IMR-90 (cell line): Measurements from ENCODE around the gene NMNAT3. TPM values are rescaled to one million over a fixed set of nuclear protein-coding genes. Genes with fewer than 3 reads are reported as not detected.

Source experiments
- ATAC-seq: fragments of 200-7000 bp; cut with Tn5 transposase; 2 replicates; pipeline ENCODE4 v1.9.1; 2020; ENCODE audit warnings: low read depth, mild to moderate bottlenecking, moderate library complexity
- BruUV-seq: library from RNA; stranded (reverse); fragments of 400-500 nt; replicated peaks from 2 replicates; lab custom pipeline; 2021; lab: Mats Ljungman, UMichigan
- CTCF ChIA-PET: fragments of 300-600 bp; formaldehyde crosslinking; extraction: SDS; loops from one replicate; lab custom pipeline; 2021; ENCODE audit warnings: antibody characterized with exemption; lab: Yijun Ruan, JAX
- POLR2A ChIA-PET: fragments of 300-600 bp; sonication (Branson Sonifier 250); formaldehyde crosslinking; loops from one replicate; lab custom pipeline; 2022; ENCODE audit warnings: antibody characterized with exemption; ENCODE audit not compliant: unreplicated experiment; lab: Charles Lee
- DNase-seq: peaks from one replicate; pipeline ENCODE4 v3.0.0; 2013
- H2AFZ ChIP-seq: replicated peaks from 2 replicates; pipeline ENCODE3; 2013; ENCODE audit warnings: low read length, mild to moderate bottlenecking; ENCODE audit not compliant: poor library complexity
- H2AK5ac ChIP-seq: 2 replicates; pipeline ENCODE4 v1.6.1; 2013; ENCODE audit warnings: low read depth, low read length, inconsistent platforms
- H2AK9ac ChIP-seq: replicated peaks from 2 replicates; pipeline ENCODE3; 2013; ENCODE audit warnings: mild to moderate bottlenecking, low read depth, low read length, moderate library complexity; ENCODE audit not compliant: poor library complexity
- H2BK120ac ChIP-seq: 2 replicates; pipeline ENCODE4 v1.6.1; 2013; ENCODE audit warnings: low read depth, low read length, inconsistent platforms
- H2BK15ac ChIP-seq: 3 replicates; pipeline ENCODE4 v1.6.1; 2013; ENCODE audit warnings: low read depth, low read length, inconsistent platforms
- H2BK20ac ChIP-seq: 2 replicates; pipeline ENCODE4 v1.6.1; 2013; ENCODE audit warnings: low read depth, mild to moderate bottlenecking, inconsistent platforms, low read length, moderate library complexity
- H2BK5ac ChIP-seq: 2 replicates; pipeline ENCODE4 v1.6.1; 2013; ENCODE audit warnings: mild to moderate bottlenecking, low read depth, low read length, inconsistent platforms; ENCODE audit not compliant: poor library complexity, severe bottlenecking
- H3K14ac ChIP-seq: replicated peaks from 2 replicates; pipeline ENCODE4 v1.6.1; 2013; ENCODE audit warnings: low read depth, low read length, inconsistent platforms
- H3K18ac ChIP-seq: 2 replicates; pipeline ENCODE4 v1.6.1; 2013; ENCODE audit warnings: low read depth, low read length, control low read depth
- H3K23ac ChIP-seq: 2 replicates; pipeline ENCODE4 v1.6.1; 2013; ENCODE audit warnings: low read depth, low read length, inconsistent platforms
- H3K27ac ChIP-seq: 2 replicates; pipeline ENCODE4 v1.5.1; 2013; ENCODE audit warnings: mild to moderate bottlenecking, control low read depth, low read length; ENCODE audit not compliant: insufficient read depth
- H3K27me3 ChIP-seq: 2 replicates; pipeline ENCODE4 v1.6.1; 2013; ENCODE audit warnings: low read length; ENCODE audit not compliant: control insufficient read depth, insufficient read depth
- H3K36me3 ChIP-seq: 2 replicates; pipeline ENCODE4 v1.6.1; 2013; ENCODE audit warnings: low read length, mixed read lengths; ENCODE audit not compliant: control insufficient read depth, insufficient read depth
- H3K4ac ChIP-seq: 2 replicates; pipeline ENCODE4 v1.6.1; 2013; ENCODE audit warnings: low read depth, low read length, inconsistent platforms
- H3K4me1 ChIP-seq: 2 replicates; pipeline ENCODE4 v1.6.1; 2013; ENCODE audit warnings: low read length, mixed read lengths; ENCODE audit not compliant: control insufficient read depth, insufficient read depth
- H3K4me2 ChIP-seq: 2 replicates; pipeline ENCODE4 v1.6.1; 2013; ENCODE audit warnings: low read depth, mild to moderate bottlenecking, control low read depth, low read length, moderate library complexity
- H3K4me3 ChIP-seq: 2 replicates; pipeline ENCODE4 v1.5.1; 2013; ENCODE audit warnings: low read depth, mild to moderate bottlenecking, control low read depth, low read length, moderate library complexity; ENCODE audit not compliant: insufficient read depth
- H3K56ac ChIP-seq: 2 replicates; pipeline ENCODE4 v1.6.1; 2013; ENCODE audit warnings: low read length, inconsistent platforms; ENCODE audit not compliant: insufficient read depth; ENCODE audit errors: extremely low read depth
- H3K79me1 ChIP-seq, 2 experiments: 2 replicates each; pipeline ENCODE4 v1.6.1; 2013; ENCODE audit warnings: low read length in 2 of 2, inconsistent platforms in 1 of 2, low read depth in 1 of 2
- H3K9ac ChIP-seq: 2 replicates; pipeline ENCODE4 v1.6.1; 2013; ENCODE audit warnings: low read depth, low read length, control low read depth
- H3K9me1 ChIP-seq: 2 replicates; pipeline ENCODE4 v1.6.1; 2013; ENCODE audit warnings: low read length, inconsistent platforms; ENCODE audit not compliant: insufficient read depth
- H3K9me3 ChIP-seq: 2 replicates; pipeline ENCODE4 v1.6.1; 2013; ENCODE audit warnings: low read length; ENCODE audit not compliant: control insufficient read depth, insufficient read depth
- H4K20me1 ChIP-seq: 2 replicates; pipeline ENCODE4 v1.6.1; 2013; ENCODE audit warnings: low read length, inconsistent platforms; ENCODE audit not compliant: insufficient read depth
- H4K5ac ChIP-seq: 2 replicates; pipeline ENCODE4 v1.6.1; 2013; ENCODE audit warnings: mild to moderate bottlenecking, low read depth, low read length, control low read depth
- H4K8ac ChIP-seq, 2 experiments: 2 replicates each; pipeline ENCODE4 v1.6.1; 2013; ENCODE audit warnings: low read depth in 2 of 2, low read length in 2 of 2, control low read depth in 1 of 2, inconsistent platforms in 1 of 2
- H4K91ac ChIP-seq: 2 replicates; pipeline ENCODE4 v1.6.1; 2013; ENCODE audit warnings: low read depth, low read length, inconsistent platforms; ENCODE audit not compliant: insufficient read depth
- FOS ChIP-seq: fragments of 150-350 bp; IDR thresholded peaks from 2 replicates; pipeline ENCODE4 v1.6.1; 2016; ENCODE audit warnings: low read depth, low read length
- USF2 ChIP-seq: fragments of 150-350 bp; IDR thresholded peaks from 2 replicates; pipeline ENCODE4 v1.6.1; 2017; ENCODE audit warnings: mild to moderate bottlenecking, antibody characterized with exemption, low read length, low read depth
- whole genome bisulfite sequencing, 2 experiments: methylation state at CpG; one replicate each; pipeline versions ENCODE4 v1.1.5 to v1.1.7; 2013; ENCODE audit warnings: missing lambda C conversion rate in 2 of 2; ENCODE audit not compliant: insufficient read length in 1 of 2; ENCODE audit errors: extremely low coverage in 2 of 2; 5-methylcytosine and 5-hydroxymethylcytosine counted together
- dilution Hi-C: fragments of 300-500 bp; cut with HindIII; formaldehyde crosslinking; loops from one replicate; pipeline ENCODE4 v1.14.3; 2018; ENCODE audit warnings: low sequenced_read_pairs; ENCODE audit not compliant: unreplicated experiment
- in situ Hi-C: fragments of 300-500 bp; cut with MboI; formaldehyde crosslinking; loops from 3 replicates; pipeline ENCODE4 v1.14.3; 2019; ENCODE audit warnings: low sequenced_read_pairs, inconsistent platforms, mixed read lengths
- intact Hi-C: fragments of 100-400 bp; cut with micrococcal nuclease; formaldehyde crosslinking; loops from 2 replicates; pipeline ENCODE4 v1.10.0; 2022
- polyA plus RNA-seq, 3 experiments: library from polyadenylated mRNA; depleted of rRNA; stranded (reverse); fragments of >200 nt; gene quantifications; 2 replicates each; pipeline ENCODE4 v1.2.3, GENCODE V29; 2012; ENCODE audit warnings: low replicate concordance in 1 of 3
- total RNA-seq: library from RNA; depleted of rRNA; stranded (reverse); fragments of >200 nt; gene quantifications from 2 replicates; pipeline ENCODE4 v1.2.3, GENCODE V29; 2012

The NMNAT3 gene
- total and polyA plus RNA-seq, 2 of the 4 experiments (the other 2 are of a cell fraction) = 0.12 to 0.36 TPM

GRCh38 chr3:139559541-139559940 is 118.2 kb downstream of the NMNAT3 start:
- CTCF ChIA-PET = no interaction called here
- no peak overlapping the region for H3K56ac ChIP-seq
- H4K91ac ChIP-seq = no peak overlapping the region
- H2BK120ac ChIP-seq = no peak overlapping the region
- H3K9me3 ChIP-seq = no peaks in the 10 kb centered on the region
- ATAC-seq (no peak), DNase-seq (peak; percentile 49)
- no peak overlapping the region for H3K4me3 ChIP-seq
- no peak overlapping the region for H2BK5ac ChIP-seq
- WGBS, 2 experiments = no CpG with 5 or more reads among the region's 5 CpGs
- no peaks in the 10 kb centered on the region for H4K20me1 ChIP-seq
- H3K4ac ChIP-seq = no peak overlapping the region
- no peaks in the 10 kb centered on the region for H3K36me3 ChIP-seq
- no peak overlapping the region for H2AK9ac ChIP-seq
- H2AFZ ChIP-seq = no peak overlapping the region
- H3K18ac ChIP-seq = no peak overlapping the region
- intact Hi-C loops (no loop called here), dilution Hi-C loops (no loop called here), in situ Hi-C loops (no loop called here)
- no peak overlapping the region for H2BK15ac ChIP-seq
- no peak overlapping the region for H3K9ac ChIP-seq
- POLR2A ChIA-PET = no interaction called here
- no peak for TF ChIP-seq FOS
- peak; percentile 48 for TF ChIP-seq USF2
- no peaks in the 10 kb centered on the region for H3K9me1 ChIP-seq
- H4K8ac ChIP-seq = no peak overlapping the region
- H2BK20ac ChIP-seq = no peak overlapping the region
- no peaks in the 10 kb centered on the region for H3K79me1 ChIP-seq
- no peak overlapping the region for H3K23ac ChIP-seq
- no peak overlapping the region for H3K14ac ChIP-seq
- H3K4me1 ChIP-seq = peaks cover 3% of the 10 kb centered on the region
- no peaks in the 10 kb centered on the region; the same call in 1 of the 2 replicates for H3K27me3 ChIP-seq
- BruUV-seq = no TSS peak
- no peak overlapping the region for H3K27ac ChIP-seq
- H3K4me2 ChIP-seq = no peak overlapping the region
- no peak overlapping the region for H4K5ac ChIP-seq
- no peak overlapping the region for H2AK5ac ChIP-seq
